ENCODE data around the gene INPP5A. TPM values are rescaled to one million over a fixed set of nuclear protein-coding genes. Genes with fewer than 3 reads are reported as not detected.

INPP5A gene
- total and polyA plus RNA-seq, 4 donors: 12.4 to 39.9 (median 28.2) TPM

GRCh38 chr10:132570265-132570664, 32.7 kb downstream of the INPP5A start:
- H3K27ac ChIP-seq (ENCODE audit: low read depth in 1 of 2, low read length in 1 of 2): no peak overlapping the region
- H3K36me3 ChIP-seq (ENCODE audit: control insufficient read depth in 4 of 4, insufficient read depth in 4 of 4, low read length in 4 of 4): no peaks in the 10 kb centered on the region
- H3K4me3 ChIP-seq: no peak overlapping the region
- 82 to 88% methylated on average over 10 of the region's 10 CpGs for WGBS, 2 donors
- H3K27me3 ChIP-seq (ENCODE audit: control insufficient read depth in 3 of 3, insufficient read depth in 3 of 3, low read length in 2 of 3): no peaks in the 10 kb centered on the region
- peaks cover 0 to 2% (median 0%) of the 10 kb centered on the region in 4 donors for H3K9me3 ChIP-seq (ENCODE audit: control insufficient read depth in 4 of 4, insufficient read depth in 3 of 4, low read length in 3 of 4)
- TF ChIP-seq, protein P1, sequence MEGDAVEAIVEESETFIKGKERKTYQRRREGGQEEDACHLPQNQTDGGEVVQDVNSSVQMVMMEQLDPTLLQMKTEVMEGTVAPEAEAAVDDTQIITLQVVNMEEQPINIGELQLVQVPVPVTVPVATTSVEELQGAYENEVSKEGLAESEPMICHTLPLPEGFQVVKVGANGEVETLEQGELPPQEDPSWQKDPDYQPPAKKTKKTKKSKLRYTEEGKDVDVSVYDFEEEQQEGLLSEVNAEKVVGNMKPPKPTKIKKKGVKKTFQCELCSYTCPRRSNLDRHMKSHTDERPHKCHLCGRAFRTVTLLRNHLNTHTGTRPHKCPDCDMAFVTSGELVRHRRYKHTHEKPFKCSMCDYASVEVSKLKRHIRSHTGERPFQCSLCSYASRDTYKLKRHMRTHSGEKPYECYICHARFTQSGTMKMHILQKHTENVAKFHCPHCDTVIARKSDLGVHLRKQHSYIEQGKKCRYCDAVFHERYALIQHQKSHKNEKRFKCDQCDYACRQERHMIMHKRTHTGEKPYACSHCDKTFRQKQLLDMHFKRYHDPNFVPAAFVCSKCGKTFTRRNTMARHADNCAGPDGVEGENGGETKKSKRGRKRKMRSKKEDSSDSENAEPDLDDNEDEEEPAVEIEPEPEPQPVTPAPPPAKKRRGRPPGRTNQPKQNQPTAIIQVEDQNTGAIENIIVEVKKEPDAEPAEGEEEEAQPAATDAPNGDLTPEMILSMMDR (IDR thresholded peaks at IDR 0.05; ENCODE audit: control extremely low read depth, extremely low read depth): no peak
- no peak overlapping the region for H3K9ac ChIP-seq (ENCODE audit: insufficient read depth in 1 of 2, low read length in 2 of 2)
- peaks cover 3 to 25% (median 10%) of the 10 kb centered on the region in 5 donors for H3K4me1 ChIP-seq (ENCODE audit: control insufficient read depth in 5 of 5, insufficient read depth in 5 of 5, low read length in 5 of 5)
- no peak for ATAC-seq (ENCODE audit: insufficient read depth, low FRiP score)
- DNase-seq: no peak

DNA sequence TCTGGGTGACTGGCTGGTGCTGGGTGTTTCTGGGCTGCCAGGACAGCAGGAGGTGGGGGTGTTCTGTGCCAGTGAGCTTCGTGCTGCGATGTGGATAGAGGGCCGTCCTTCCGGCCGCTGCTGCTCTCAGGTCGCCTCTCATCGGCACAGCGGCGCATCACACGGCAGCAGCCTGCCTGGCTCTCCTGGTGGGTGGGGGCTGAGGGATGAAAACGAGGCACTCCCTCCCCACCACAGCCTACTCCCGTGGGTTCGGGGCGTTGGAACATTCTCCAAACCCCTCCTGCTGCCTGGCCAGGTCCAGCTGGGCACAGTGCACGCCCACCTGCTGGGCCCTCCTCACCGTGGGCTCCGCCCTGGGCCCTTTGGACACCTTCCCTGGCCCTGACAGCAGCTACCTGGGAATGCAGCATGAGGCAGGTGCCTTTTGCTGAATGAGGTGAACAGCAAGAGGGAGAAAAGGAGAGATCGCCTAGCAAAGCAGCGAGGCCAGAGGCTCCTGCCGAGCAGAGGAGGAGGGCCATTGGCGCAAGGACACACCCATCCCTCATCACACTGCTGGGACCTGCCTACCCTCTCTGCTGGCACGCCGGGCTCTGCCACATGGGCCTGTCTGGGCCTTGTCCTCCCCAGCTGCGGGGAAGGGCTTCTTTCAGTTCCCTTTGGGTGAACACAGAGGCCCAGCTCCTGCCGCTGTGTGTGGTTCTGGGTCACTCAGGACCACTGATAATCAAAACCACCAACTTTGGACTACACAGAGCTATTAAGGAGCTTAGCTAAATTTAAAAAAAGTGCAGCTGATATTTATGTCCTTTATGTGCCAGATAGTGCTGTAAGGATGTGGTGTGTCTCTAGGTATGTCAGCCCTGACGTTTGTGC, 33.4 kb downstream of the INPP5A start:
- DNase-seq (no peak), ATAC-seq (ENCODE audit: insufficient read depth, low FRiP score) (no peak)
- TF ChIP-seq, protein P1 (IDR thresholded peaks at IDR 0.05; ENCODE audit: control extremely low read depth, extremely low read depth): no peak
- Histone ChIP-seq H3K4me1 (ENCODE audit: control insufficient read depth in 5 of 5, insufficient read depth in 5 of 5, low read length in 5 of 5) (peaks cover 4 to 27% (median 17%) of the 10 kb centered on the region in 5 donors), H3K36me3 (ENCODE audit: control insufficient read depth in 4 of 4, insufficient read depth in 4 of 4, low read length in 4 of 4) (no peaks in the 10 kb centered on the region), H3K9me3 (ENCODE audit: control insufficient read depth in 4 of 4, insufficient read depth in 3 of 4, low read length in 3 of 4) (peaks cover 0 to 2% (median 0%) of the 10 kb centered on the region in 4 donors), H3K27ac (ENCODE audit: low read depth in 1 of 2, low read length in 1 of 2) (no peak overlapping the region), H3K9ac (ENCODE audit: insufficient read depth in 1 of 2, low read length in 2 of 2) (no peak overlapping the region), H3K27me3 (ENCODE audit: control insufficient read depth in 3 of 3, insufficient read depth in 3 of 3, low read length in 2 of 3) (no peaks in the 10 kb centered on the region), H3K4me3 (no peak overlapping the region)
- 80 to 84% methylated on average over 23 to 26 of the region's 26 CpGs for WGBS, 2 donors

DNA sequence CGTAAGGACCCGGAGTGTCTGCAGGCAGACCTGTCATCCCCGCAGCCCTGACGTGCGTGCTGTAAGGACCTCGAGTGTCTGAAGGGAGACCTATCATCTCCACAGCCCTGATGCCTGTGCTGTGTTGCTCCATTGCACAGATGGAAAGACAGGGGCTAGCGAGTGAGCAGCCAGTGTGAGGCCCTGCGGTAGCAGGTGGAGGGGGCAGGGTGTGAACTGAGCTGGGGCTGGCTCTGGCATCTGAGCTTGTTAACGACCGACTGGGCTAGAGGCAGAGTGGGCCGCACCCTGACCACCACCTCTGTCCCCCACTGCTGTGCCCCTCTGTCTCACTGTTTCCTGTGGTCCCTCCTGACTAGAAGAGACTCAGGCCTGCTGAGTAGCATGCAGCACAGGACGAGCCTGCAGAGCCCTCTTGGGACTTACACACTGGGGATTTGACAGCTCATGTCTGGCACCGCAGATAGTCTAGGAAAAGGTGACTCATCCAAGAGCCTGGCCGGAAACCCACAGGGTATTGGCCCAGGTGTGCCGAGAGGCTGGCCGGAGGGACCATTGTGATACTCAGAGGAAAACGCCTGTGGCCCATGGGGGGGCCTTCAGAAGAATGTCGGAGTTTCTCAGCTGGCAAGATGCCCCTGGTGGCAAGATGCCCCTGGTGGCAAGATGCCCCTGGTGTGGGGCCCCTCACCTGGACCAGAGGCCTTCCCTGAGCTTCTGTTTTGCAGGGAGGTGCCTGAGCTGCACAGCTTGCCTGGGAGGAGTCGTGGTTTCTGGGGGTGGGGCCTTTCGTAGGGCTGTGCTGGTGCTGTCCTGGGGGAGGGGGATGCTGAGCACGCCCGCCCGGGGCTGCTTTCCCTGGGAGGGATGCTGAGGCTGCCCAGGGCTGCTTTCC, 34.3 kb downstream of the INPP5A start:
- TF ChIP-seq, protein P1 (IDR thresholded peaks at IDR 0.05; ENCODE audit: control extremely low read depth, extremely low read depth): no peak
- no peak overlapping the region for H3K4me3 ChIP-seq
- no peak overlapping the region for H3K9ac ChIP-seq (ENCODE audit: insufficient read depth in 1 of 2, low read length in 2 of 2)
- no peak for DNase-seq
- H3K27ac ChIP-seq (ENCODE audit: low read depth in 1 of 2, low read length in 1 of 2): peak overlapping the region in 1 of 2 donors; percentile 15
- peak; percentile 73 for ATAC-seq (ENCODE audit: insufficient read depth, low FRiP score)
- WGBS, 2 donors: 42 to 44% methylated on average over 21 to 23 of the region's 23 CpGs
- H3K27me3 ChIP-seq (ENCODE audit: control insufficient read depth in 3 of 3, insufficient read depth in 3 of 3, low read length in 2 of 3): no peaks in the 10 kb centered on the region
- H3K9me3 ChIP-seq (ENCODE audit: control insufficient read depth in 4 of 4, insufficient read depth in 3 of 4, low read length in 3 of 4): peaks cover 0 to 2% (median 0%) of the 10 kb centered on the region in 4 donors
- no peaks in the 10 kb centered on the region for H3K36me3 ChIP-seq (ENCODE audit: control insufficient read depth in 4 of 4, insufficient read depth in 4 of 4, low read length in 4 of 4)
- H3K4me1 ChIP-seq (ENCODE audit: control insufficient read depth in 5 of 5, insufficient read depth in 5 of 5, low read length in 5 of 5): peaks cover 4 to 32% (median 17%) of the 10 kb centered on the region in 5 donors
